Activated CD8-positive, alpha-beta memory T cell treated with anti-CD3 and anti-CD28 coated beads, Interleukin-2, amount 50 U/mL, for 24 hours (primary cell): ENCODE data around the gene CNNM2.
"Not testable (repeated sequence)": the region's sequence is repeated elsewhere in the genome, so short reads cannot be mapped to it uniquely, and the experiment has no call there.

Source experiments
- DNase-seq: peaks from one replicate; pipeline ENCODE4 v3.0.0-alpha.2; 2020; ENCODE audit errors: extremely low read depth

CNNM2 gene

DNA sequence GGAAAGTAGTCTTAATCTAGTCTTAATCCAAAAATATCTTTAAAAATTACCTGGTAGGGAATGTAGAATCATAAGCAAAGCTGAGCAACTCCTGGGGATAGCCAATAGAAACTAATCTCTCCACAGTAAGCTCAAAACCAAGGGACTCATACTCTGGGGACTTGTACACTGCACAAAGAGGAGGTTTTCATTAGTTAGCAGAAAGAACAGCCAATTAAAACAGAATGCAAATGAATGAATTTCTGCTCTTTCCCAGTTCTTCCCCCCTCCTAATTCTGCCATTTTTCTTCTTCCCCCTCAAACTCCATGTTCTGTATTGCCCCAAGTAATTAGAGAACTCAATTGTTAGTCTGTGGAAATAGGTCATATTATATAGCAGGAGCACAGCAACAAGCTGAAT, 188.4 kb downstream of the CNNM2 start:
- no peak for DNase-seq

DNA sequence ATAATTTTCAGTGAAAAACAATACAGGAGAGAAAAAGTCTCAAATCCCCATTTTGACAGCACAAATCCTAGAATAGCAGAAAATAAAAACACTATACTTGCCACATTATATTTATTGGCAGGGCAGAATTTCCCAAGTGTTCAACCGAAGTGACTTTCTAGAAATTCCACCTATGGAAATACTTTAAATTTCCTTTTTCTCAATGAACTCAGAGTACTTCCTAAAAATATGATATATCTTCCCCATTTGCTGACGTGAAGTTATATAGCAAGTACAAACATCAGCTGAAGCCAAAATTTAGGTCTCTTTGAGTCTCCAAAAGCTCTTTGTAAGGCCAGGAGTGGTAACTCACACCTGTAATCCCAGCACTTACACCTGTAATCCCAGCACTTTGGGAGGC, 191.7 kb downstream of the CNNM2 start:
- DNase-seq = no peak

DNA sequence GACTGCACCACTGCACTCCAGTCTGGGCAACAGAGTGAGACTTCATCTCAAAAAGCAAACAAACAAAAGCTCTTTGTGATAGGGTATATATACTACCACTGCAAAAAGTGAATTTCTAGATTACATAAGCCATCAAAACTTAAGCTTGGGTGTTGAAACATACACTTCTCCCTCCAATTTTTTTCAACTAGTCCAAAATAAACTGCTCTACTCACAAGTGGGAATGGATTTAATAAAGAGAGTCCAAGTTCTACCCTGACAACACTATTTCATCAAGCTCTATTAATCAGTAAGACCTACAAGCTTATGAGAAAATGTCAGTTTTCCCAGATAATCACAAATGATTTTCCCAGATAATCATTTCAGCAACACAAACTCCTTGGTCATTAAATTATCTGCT, 192.3 kb downstream of the CNNM2 start:
- no peak for DNase-seq

DNA sequence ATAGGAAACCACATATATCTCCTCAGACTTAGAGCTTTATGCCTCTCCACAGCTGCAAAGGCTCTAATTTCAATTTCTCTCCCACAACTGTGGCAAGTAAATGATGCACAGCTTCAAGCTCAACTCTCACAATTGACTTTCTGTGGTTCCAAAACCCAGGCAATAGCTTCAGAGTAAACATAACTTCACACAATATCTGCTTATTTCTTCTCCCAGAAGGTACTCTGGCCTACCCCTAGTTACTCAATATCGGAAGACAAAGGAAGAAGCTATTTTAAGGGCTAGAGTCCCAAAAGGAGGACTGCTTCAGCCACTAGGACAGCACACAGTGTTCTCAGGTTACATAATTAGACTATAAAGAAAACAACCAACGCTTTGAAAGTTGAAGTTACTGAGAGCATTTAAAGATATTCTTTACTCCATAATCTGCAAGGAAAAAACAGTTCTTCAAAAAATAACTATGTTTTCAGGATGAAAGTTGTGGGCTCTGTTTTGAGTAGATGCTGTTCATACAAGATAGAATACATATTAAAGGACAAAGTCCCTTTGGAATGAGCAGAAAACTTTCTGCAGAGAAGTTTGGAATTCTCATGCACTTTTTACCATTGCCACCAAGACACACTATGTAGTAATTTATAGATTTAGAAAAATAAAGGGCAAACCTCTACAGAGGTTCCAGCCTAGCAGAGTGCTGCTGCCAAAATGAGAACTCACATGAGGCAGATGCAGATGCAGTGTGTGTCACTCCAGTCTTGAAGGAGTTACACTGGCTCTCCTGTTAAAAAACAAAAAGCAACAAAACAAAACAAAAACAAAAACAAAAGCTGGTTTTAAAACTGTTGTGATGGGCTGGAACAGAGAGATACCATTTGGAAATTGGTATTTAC, 193.2 kb downstream of the CNNM2 start:
- no peak for DNase-seq

DNA sequence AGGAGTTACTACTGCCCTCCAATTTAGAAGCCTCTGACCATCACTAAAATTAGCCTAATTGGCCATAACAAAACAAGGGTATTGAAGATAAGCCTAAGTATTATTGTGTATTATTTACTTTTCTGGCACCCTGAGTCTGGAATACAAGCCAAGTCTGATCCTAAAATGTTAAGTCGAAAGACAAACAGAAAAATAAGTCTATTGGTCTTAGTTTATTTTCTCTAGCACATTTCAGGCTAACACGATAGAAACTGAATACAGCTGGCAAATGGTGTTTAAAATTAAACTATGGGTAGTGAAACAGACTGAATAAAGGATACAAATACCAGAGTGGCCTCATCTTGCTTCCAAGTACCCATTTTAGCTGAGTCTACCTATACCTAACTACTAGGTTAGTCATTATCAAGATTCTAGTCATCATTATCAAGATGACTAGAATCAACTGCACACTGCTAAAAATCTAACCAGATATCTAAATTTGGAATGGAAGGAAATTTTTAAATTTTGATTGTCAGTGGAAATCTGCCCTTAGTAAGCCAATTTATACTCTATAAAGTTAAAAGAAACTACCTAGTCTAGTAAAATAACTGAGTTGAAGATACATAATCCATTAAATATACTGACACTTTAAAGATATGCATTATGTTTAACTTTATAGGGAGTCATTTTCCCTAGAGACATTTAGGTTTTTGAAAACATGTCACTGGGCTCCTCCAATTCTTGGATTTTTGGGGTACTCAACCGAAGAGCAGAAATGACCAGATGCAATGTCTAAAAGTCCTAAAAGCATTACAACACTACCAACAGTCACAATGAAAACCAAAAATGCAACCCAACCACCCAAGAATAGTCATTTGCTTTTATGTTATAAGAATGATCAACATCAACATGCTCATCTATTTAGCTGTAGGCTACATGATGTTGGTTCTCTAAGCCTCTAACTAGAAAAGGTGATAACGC, 194.1 kb downstream of the CNNM2 start:
- no peak for DNase-seq

DNA sequence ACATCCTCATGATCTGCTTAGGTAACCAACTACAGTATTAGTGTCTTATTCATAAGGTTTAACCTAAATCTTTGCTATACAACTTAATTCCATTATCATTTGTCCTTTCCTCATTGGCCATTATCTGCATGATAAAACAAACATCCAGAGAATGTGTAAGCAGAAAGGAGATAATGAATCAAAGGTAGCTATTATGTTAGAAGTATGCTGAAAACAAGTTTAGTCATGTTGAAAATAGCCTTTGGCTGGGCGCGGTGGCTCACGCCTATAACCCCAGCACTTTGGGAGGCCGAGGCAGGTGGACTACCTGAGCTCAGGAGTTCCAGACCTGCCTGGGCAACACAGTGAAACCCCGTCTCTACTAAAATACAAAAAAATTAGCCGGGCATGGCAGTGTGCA, 196.8 kb downstream of the CNNM2 start:
- DNase-seq = no peak

DNA sequence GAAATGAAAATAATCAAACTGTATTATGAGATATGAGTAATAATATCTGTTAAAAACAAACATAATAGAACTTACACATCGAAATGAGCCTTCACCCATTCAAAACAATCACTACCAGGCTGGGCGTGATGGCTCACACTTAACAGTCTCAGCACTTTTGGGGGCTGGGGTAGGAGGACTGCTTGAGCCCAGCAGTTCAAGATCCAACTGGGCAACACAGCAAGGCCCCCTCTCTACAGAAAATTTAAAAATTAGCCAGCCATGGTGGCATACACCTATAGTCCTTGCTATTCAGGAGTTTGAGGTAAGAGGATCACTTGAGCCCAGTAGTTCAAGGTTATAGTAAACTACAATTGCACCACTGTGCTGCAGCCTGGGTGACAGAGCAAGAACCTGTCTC, 199.2 kb downstream of the CNNM2 start:
- no peak for DNase-seq

DNA sequence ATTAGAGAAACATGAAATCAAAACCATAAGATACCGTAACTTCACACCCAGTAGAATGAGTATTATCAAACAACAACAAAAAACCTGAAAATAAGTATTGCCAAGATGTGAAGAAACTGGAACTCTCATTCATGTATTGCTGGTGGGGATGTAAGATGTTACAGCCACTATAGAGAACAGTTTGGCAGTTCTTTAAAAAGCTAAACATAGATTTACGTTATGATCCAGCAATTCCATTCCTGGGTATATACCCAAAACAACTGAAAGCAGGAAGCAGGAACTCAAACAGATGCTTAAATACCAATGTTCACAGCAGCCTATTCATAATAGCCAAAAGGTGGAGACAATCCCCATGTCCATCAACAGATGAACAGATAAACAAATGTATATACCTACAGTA, 202.5 kb downstream of the CNNM2 start:
- DNase-seq = no peak

DNA sequence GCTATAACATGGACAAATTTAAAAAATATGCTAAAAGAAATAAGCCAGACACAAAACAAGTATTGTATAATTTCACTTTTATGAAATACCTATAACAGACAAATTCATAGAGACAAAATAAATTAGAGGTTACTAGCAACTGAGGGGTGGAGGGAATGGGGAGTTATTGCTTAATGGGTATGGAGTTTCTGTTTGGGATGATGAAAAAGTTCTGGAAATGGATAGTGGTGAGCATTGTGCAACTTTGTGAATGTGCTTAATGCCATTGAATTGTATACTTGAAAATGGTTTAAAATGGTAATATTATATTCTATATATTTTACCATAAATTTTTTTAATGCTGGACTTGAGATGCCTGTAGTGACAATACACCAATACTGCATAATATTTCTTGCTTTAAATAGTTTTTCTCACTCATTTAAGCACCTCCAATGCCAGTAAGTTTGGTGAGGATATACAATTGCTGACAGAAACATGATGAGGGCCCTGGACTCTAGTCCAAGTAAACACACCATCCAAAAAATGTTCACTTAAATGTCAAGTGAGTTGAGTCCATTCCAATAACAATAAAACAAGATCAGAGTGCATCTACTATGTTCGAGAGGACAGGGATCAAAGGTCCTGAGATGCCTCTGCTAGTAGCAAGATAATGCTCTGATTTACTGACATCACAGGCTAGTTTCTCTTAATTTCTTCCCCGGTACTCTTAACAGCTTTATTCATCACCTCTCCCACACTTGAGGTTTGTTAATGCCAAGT, 203.1 kb downstream of the CNNM2 start:
- no peak for DNase-seq

DNA sequence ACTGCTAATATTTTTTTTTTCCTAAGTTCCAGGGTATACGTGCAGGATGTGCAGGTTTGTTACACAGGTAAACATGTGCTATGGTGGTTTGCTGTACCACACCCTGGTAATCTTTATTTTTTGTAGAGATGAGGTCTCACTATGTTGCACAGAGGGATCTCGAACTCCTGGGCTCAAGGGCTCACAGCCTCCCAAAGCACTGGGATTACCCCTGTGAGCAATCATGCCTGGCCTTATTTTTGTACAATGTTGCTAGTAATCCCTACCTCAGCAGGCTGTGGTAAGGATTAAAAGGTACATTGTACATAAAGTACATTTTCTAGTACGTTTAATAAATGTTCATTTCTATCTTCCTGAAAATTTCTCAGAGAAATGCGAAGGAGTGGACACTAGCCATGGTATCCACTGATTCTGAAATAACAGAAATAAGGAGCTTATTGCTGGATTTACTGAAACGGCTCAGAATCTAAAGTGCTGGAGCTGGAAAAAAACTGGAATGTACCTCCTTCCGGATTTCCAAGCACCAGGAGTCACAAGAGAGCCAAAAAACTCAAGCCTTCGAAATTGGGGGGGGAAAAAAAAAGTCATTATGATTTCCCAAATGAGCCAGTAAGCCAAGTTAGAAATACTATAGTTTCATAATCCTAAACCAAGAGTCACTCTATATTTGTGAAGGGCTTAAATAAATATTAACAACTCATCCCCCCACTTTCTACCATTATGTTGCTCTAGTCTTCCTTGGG, 205.4 kb downstream of the CNNM2 start:
- DNase-seq = no peak

DNA sequence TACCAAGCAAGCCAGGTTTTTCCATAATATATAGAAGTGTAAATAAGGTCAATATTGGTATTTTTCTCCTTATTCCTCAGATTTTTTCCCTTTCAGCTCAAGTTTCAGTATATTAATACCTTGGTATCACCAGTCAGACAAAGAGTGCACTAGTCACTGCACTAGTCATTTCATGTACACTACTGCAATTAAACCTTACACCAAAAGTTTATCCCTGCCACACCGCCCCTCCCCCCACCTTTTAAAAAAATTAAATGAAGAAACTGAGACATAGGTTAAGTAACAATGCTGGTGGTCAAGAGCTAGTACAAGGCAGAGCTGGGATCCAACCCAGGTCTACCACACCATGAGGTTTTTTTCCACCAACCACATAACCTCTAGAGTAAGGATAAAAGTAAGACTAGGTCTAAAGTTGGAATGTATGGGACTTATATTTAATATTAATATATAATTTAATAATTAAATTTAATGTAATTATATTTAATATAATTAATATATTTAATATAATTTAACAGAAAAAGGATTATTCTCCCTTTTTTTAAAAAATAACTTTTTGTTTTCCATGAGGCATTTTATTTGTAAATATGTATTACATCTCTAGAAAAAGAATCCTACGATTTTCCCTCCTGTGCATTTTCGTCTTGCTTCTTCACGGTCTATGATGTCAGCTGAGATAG, 206.5 kb downstream of the CNNM2 start:
- DNase-seq = no peak

DNA sequence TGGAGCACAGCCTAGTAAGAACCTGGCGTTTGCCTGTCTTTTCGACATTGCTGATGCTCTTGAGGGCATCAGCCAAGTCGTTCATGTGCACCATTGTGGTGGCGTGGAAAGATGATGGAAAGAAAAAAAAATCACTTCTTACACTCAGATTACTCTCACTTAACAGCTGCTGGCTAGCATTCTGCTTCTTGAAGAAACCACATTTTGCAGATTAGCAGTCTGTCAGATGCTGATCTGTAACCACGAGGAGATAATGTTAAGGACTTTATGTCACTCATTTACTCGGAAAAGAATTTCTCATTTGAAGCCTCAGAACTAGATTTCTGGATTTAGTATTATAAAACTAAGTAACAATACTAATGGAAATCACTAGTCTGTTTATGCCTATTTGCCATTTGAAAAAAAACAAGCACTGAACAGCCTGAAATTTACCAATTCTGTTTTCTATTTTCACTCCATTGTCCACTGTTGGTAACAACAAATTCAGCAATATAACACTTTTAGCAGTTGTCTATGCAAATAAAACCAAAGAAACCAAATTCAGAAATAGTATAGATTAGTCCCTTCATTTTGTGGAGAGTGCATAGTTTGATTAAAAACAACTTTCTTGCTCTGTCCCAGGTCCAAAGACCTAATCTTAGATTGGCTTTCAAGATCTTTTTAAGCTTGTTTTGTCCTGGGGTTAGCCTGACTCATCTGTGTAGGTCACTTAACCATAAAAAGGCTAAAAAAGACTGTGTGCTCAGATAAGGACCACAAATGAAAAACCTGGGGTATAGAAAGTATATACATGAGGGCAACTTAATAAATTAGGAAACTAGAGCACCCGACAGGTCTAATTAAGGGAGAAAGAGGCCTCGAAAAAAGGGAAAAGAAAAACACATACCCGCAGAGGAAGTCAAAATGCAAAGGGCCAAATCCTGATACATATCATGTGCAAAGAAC, 207.5 kb downstream of the CNNM2 start:
- no peak for DNase-seq

DNA sequence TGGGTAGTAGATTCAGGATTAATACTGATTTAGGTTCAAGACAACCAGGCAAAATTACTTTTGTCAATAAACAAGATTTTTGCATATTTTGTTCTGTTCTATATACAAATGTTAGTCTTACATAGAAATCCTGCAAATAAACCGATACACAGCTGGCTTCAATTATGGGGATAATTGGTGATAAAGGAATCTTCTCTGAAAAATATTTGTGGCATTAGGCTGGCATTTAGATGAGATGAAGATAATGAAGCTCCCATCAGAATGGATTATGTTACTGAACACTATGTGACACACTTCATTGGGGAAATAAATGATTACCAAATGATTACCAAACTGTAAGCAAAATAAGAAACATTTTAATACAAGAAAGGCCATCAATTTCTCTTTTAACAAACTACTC, 209.1 kb downstream of the CNNM2 start:
- DNase-seq = no peak

DNA sequence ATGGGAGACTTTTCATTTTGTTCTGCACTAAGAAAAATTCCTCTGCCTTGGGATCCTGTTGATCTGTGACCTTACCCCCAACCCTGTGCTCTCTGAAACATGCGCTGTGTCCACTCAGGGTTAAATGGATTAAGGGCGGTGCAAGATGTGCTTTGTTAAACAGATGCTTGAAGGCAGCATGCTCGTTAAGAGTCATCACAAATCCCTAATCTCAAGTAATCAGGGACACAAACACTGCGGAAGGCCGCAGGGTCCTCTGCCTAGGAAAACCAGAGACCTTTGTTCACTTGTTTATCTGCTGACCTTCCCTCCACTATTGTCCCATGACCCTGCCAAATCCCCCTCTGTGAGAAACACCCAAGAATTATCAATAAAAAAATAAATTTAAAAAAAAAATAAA, 212.1 kb downstream of the CNNM2 start:
- DNase-seq = not testable (repeated sequence)

DNA sequence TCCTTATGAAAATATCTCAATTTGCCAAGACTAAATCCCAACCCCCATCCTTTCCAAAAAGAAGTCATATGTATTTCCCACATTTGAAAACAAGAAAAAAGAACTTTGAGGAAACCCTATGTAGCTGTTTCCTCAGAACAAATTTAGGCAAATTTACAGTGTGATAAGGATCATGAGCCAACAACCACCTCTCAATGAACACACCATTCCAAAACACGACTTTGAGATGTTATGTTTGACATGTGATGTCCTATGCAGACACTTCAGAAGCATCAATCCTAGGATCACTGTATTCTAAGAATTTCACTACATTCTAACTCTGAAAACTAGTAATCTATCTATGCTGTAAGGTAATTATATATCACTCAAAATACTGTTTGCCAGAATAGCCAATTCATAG, 212.8 kb downstream of the CNNM2 start:
- no peak for DNase-seq

DNA sequence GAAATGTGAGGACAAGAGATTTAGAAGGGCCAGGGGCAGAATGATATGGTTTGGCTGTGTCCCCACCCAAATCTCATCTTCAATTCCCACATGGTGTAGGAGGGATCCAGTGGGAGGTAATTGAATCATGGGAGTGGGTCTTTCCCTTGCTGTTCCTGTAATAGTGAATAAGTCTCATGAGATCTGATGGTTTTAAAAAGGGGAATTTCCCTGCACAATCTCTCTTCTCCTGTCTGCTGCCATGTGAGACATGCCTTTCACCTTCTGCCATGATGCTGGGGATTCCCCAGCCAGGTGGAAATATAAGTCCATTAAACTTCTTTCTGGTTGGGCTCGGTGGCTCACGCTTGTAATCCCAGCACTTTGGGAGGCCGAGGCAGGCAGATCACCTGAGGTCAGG, 217.1 kb downstream of the CNNM2 start:
- DNase-seq = not testable (repeated sequence)

DNA sequence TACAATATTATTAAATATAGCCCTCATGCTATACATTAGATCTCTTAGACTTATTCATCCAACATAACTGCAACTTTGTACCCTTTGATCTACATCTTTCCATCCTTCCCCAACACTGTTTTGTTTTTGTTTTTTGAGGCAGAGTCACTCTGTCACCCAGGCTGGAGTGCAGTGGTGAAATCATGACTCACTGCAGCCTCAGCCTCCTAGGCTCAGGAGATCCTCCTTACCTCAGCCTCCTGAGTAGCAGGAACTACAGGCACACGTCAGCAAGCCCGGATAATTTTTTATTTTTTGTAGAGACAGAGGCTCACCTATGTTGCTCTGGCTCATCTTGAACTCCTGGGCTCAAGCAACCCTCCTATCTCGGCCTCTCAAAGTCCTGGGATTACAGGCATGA, 221.7 kb downstream of the CNNM2 start:
- no peak for DNase-seq
